Suprapubic skin (tissue), 3 donors: ENCODE measurements around the gene SLCO6A1.

ENCODE experiments used
- POLR2A ChIP-seq, 2 donors: fragments of 450-650 bp; IDR thresholded peaks; one replicate each; pipeline ENCODE4 v1.6.1; 2017; ENCODE audit warnings: antibody characterized with exemption in 2 of 2, mild to moderate bottlenecking in 2 of 2, moderate library complexity in 2 of 2
- TF ChIP-seq, protein P1 (sequence below), 2 donors: fragments of 200-600 bp in 1 of 2; fragments of 450-650 bp in 1 of 2; sonication (generic) in 1 of 2; IDR thresholded peaks; one replicate each; pipeline ENCODE4 v1.5.1; 2016 to 2019; ENCODE audit warnings: antibody characterized with exemption in 2 of 2, mild to moderate bottlenecking in 1 of 2, moderate library complexity in 1 of 2

DNA sequence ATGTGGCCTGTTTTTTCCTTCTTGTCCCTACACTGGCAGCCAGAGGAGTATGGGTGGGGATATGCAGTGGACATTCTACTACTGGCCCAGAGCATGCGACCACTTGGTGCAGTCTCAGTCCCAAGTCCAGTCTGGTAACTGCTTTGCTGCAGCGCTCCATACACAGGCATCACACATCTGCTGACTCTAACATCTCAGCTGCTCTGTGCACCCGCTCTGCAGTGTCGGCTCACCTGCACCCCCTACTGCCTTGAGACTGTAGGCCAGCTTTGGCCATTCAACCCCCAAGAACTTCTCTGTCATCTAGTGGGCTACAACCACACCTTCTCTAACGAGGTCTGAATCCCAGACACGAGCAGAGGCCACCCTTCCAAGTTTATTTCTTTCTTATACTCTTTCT lies 46.4 kb upstream of the SLCO6A1 start:
- TF ChIP-seq, protein P1, sequence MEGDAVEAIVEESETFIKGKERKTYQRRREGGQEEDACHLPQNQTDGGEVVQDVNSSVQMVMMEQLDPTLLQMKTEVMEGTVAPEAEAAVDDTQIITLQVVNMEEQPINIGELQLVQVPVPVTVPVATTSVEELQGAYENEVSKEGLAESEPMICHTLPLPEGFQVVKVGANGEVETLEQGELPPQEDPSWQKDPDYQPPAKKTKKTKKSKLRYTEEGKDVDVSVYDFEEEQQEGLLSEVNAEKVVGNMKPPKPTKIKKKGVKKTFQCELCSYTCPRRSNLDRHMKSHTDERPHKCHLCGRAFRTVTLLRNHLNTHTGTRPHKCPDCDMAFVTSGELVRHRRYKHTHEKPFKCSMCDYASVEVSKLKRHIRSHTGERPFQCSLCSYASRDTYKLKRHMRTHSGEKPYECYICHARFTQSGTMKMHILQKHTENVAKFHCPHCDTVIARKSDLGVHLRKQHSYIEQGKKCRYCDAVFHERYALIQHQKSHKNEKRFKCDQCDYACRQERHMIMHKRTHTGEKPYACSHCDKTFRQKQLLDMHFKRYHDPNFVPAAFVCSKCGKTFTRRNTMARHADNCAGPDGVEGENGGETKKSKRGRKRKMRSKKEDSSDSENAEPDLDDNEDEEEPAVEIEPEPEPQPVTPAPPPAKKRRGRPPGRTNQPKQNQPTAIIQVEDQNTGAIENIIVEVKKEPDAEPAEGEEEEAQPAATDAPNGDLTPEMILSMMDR (IDR thresholded peaks at IDR 0.05), result no peak
- TF ChIP-seq POLR2A (IDR thresholded peaks at IDR 0.05), result no peak
